HepG2 (cell line): ENCODE results near the gene HTRA2. TPM values are rescaled to one million over a fixed set of nuclear protein-coding genes. Genes with fewer than 3 reads are reported as not detected.

Experiments
- CBX1 ChIP-seq: IDR thresholded peaks from one replicate; pipeline ENCODE4 v1.6.1; 2016; ENCODE audit warnings: antibody characterized with exemption, low read depth
- KDM4B ChIP-seq: sonication (generic); formaldehyde crosslinking; IDR thresholded peaks from 2 replicates; pipeline ENCODE4 v1.4.0; 2020; ENCODE audit warnings: missing genetic modification reagents
- KDM5B ChIP-seq: sonication (generic); formaldehyde crosslinking; IDR thresholded peaks from 2 replicates; pipeline ENCODE4 v1.4.0; 2020; ENCODE audit warnings: missing genetic modification reagents, mild to moderate bottlenecking, borderline replicate concordance
- KLF12 ChIP-seq: sonication (generic); formaldehyde crosslinking; IDR thresholded peaks from 2 replicates; pipeline ENCODE4 v1.4.0; 2020; ENCODE audit warnings: missing genetic modification reagents, borderline replicate concordance
- MBD4 ChIP-seq: IDR thresholded peaks from 2 replicates; pipeline ENCODE4 v1.6.1; 2012; ENCODE audit warnings: low read length, inconsistent platforms, borderline replicate concordance
- MIER3 ChIP-seq: IDR thresholded peaks from 2 replicates; pipeline ENCODE4 v1.6.1; 2016; ENCODE audit warnings: missing compliant biosample characterization, borderline replicate concordance
- NBN ChIP-seq: fragments of 450-650 bp; conservative IDR thresholded peaks from 2 replicates; pipeline ENCODE4 v1.6.1; 2017
- NFE2L1 ChIP-seq: sonication (generic); formaldehyde crosslinking; IDR thresholded peaks from 2 replicates; pipeline ENCODE4 v1.4.0; 2020; ENCODE audit warnings: missing genetic modification reagents, mild to moderate bottlenecking, borderline replicate concordance
- NFIB ChIP-seq: sonication (generic); formaldehyde crosslinking; IDR thresholded peaks from 2 replicates; pipeline ENCODE4 v1.9.0; 2021; ENCODE audit warnings: missing genetic modification reagents, mild to moderate bottlenecking, borderline replicate concordance
- NONO ChIP-seq, 2 experiments: fragments of 450-650 bp in 1 of 2; sonication (generic) in 1 of 2; formaldehyde crosslinking in 1 of 2; IDR thresholded peaks in 1 of 2; conservative IDR thresholded peaks in 1 of 2; 2 replicates each; pipeline versions ENCODE4 v1.6.1 to v1.8.0; 2017 to 2022; ENCODE audit warnings: mild to moderate bottlenecking in 1 of 2, missing genetic modification reagents in 1 of 2, moderate library complexity in 1 of 2
- SNAPC4 ChIP-seq: sonication (generic); formaldehyde crosslinking; IDR thresholded peaks from 2 replicates; pipeline ENCODE4 v1.4.0; 2020; ENCODE audit warnings: mild to moderate bottlenecking, missing genetic modification reagents
- TEAD3 ChIP-seq: optimal IDR thresholded peaks from 2 replicates; pipeline ENCODE3; 2016; ENCODE audit warnings: borderline replicate concordance
- ZNF17 ChIP-seq: sonication (generic); formaldehyde crosslinking; IDR thresholded peaks from 2 replicates; pipeline ENCODE4 v1.5.0; 2020; ENCODE audit warnings: mild to moderate bottlenecking, missing genetic modification reagents
- ZNF292 ChIP-seq: sonication (generic); formaldehyde crosslinking; IDR thresholded peaks from 2 replicates; pipeline ENCODE4 v1.8.1; 2022; ENCODE audit warnings: mild to moderate bottlenecking, low read depth, missing genetic modification reagents, borderline replicate concordance
- ZNF564 ChIP-seq: sonication (generic); formaldehyde crosslinking; IDR thresholded peaks from 2 replicates; pipeline ENCODE4 v1.8.1; 2023; ENCODE audit warnings: mild to moderate bottlenecking, missing genetic modification reagents
- polyA plus RNA-seq, 8 experiments: library from polyadenylated mRNA; depleted of rRNA in 3 of 8; stranded (reverse) in 7 of 8; unstranded in 1 of 8; fragments of >200 nt; fragmentation: Illumina TruSeq in 4 of 8; extraction: Trizol in 4 of 8; gene quantifications; 2 replicates each; pipeline versions ENCODE4 v1.2.1 to v1.2.3, GENCODE V29; 2011 to 2016; ENCODE audit warnings: low read depth in 4 of 8, missing spikeins in 1 of 8, mixed read lengths in 1 of 8; ENCODE audit not compliant: insufficient read depth in 1 of 8
- total RNA-seq, 5 experiments: library from RNA; depleted of rRNA; stranded (reverse); fragments of >200 nt; fragmentation: Illumina TruSeq; extraction: Trizol; gene quantifications; 2 replicates each; pipeline ENCODE4 v1.2.3, GENCODE V29; 2016; ENCODE audit warnings: low read depth in 1 of 5
- TF ChIP-seq, protein P1 (sequence below): sonication (generic); formaldehyde crosslinking; IDR thresholded peaks from 2 replicates; pipeline ENCODE4 v1.5.0; 2020; ENCODE audit warnings: missing genetic modification reagents, mild to moderate bottlenecking, borderline replicate concordance
- TF ChIP-seq, protein P2 (sequence below): sonication (generic); formaldehyde crosslinking; IDR thresholded peaks from 2 replicates; pipeline ENCODE4 v1.4.0; 2020; ENCODE audit warnings: missing genetic modification reagents
- TF ChIP-seq, protein P3 (sequence below): sonication (generic); formaldehyde crosslinking; IDR thresholded peaks from 2 replicates; pipeline ENCODE4 v1.4.0; 2020; ENCODE audit warnings: mild to moderate bottlenecking, missing genetic modification reagents

HTRA2 gene
- total and polyA plus RNA-seq, 2 of the 13 experiments (the other 11 are each of a cell fraction or from before 2014, with no cell fraction given), result 47.7 to 50.3 TPM

- TF ChIP-seq SNAPC4 (CRISPR knock-in tag), result peak; percentile 95
- peak; percentile 92 for TF ChIP-seq MIER3
- TF ChIP-seq NBN, result no peak
- 0 out of 2 replicates have a peak, but pooled peaks have one; percentile 57 for TF ChIP-seq NFIB (CRISPR knock-in tag)
- TF ChIP-seq ZNF564 (CRISPR knock-in tag), result peak; percentile 94
- no peak for TF ChIP-seq MBD4
- TF ChIP-seq KDM5B (CRISPR knock-in tag), result peak; percentile 80; the same call in 1 of the 2 replicates
- TF ChIP-seq, protein P1, sequence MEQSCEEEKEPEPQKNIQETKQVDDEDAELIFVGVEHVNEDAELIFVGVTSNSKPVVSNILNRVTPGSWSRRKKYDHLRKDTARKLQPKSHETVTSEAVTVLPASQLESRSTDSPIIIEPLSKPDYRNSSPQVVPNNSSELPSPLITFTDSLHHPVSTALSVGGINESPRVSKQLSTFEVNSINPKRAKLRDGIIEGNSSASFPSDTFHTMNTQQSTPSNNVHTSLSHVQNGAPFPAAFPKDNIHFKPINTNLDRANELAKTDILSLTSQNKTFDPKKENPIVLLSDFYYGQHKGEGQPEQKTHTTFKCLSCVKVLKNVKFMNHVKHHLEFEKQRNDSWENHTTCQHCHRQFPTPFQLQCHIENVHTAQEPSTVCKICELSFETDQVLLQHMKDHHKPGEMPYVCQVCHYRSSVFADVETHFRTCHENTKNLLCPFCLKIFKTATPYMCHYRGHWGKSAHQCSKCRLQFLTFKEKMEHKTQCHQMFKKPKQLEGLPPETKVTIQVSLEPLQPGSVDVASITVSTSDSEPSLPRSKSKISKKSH (CRISPR knock-in tag), result 0 out of 2 replicates have a peak, but pooled peaks have one; percentile 8
- TF ChIP-seq, protein P2, sequence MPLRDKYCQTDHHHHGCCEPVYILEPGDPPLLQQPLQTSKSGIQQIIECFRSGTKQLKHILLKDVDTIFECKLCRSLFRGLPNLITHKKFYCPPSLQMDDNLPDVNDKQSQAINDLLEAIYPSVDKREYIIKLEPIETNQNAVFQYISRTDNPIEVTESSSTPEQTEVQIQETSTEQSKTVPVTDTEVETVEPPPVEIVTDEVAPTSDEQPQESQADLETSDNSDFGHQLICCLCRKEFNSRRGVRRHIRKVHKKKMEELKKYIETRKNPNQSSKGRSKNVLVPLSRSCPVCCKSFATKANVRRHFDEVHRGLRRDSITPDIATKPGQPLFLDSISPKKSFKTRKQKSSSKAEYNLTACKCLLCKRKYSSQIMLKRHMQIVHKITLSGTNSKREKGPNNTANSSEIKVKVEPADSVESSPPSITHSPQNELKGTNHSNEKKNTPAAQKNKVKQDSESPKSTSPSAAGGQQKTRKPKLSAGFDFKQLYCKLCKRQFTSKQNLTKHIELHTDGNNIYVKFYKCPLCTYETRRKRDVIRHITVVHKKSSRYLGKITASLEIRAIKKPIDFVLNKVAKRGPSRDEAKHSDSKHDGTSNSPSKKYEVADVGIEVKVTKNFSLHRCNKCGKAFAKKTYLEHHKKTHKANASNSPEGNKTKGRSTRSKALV (CRISPR knock-in tag), result peak; percentile 81
- peak; percentile 97; the same call in 1 of the 2 replicates for TF ChIP-seq KLF12
- TF ChIP-seq CBX1, result peak; percentile 16
- TF ChIP-seq ZNF292, result no peak; the same call in 1 of the 2 replicates
- TF ChIP-seq, protein P3, sequence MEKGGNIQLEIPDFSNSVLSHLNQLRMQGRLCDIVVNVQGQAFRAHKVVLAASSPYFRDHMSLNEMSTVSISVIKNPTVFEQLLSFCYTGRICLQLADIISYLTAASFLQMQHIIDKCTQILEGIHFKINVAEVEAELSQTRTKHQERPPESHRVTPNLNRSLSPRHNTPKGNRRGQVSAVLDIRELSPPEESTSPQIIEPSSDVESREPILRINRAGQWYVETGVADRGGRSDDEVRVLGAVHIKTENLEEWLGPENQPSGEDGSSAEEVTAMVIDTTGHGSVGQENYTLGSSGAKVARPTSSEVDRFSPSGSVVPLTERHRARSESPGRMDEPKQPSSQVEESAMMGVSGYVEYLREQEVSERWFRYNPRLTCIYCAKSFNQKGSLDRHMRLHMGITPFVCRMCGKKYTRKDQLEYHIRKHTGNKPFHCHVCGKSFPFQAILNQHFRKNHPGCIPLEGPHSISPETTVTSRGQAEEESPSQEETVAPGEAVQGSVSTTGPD (CRISPR knock-in tag), result no peak; the same call in 1 of the 2 replicates
- no peak; the same call in 1 of the 2 replicates for TF ChIP-seq ZNF17
- TF ChIP-seq TEAD3 (CRISPR knock-in tag), result peak; percentile 90
- peak; percentile 14; the same call in 1 of the 2 replicates for TF ChIP-seq KDM4B (CRISPR knock-in tag)
- TF ChIP-seq NFE2L1, result 0 out of 2 replicates have a peak, but pooled peaks have one; percentile 27
- no peak for TF ChIP-seq NONO (IDR thresholded peaks at IDR 0.05)
- peak; percentile 85; the same call in 1 of the 2 replicates for TF ChIP-seq NONO (CRISPR knock-in tag; conservative IDR thresholded peaks at IDR 0.05)
Measured at GRCh38 chr2:74529357-74530238, at the start of gene HTRA2, which contains the start of gene AUP1 (continued).
